GM19372 (cell line): ENCODE results near the gene NBEA.
"Not testable (repeated sequence)": the region's sequence is repeated elsewhere in the genome, so short reads cannot be mapped to it uniquely, and the experiment has no call there.

ENCODE experiments used
- ATAC-seq: cut with Tn5 transposase; IDR thresholded peaks from one replicate; pipeline ENCODE4 v1.9.1; 2021; ENCODE audit warnings: mild to moderate bottlenecking, low read depth, moderate library complexity; ENCODE audit not compliant: unreplicated experiment

Gene NBEA

DNA sequence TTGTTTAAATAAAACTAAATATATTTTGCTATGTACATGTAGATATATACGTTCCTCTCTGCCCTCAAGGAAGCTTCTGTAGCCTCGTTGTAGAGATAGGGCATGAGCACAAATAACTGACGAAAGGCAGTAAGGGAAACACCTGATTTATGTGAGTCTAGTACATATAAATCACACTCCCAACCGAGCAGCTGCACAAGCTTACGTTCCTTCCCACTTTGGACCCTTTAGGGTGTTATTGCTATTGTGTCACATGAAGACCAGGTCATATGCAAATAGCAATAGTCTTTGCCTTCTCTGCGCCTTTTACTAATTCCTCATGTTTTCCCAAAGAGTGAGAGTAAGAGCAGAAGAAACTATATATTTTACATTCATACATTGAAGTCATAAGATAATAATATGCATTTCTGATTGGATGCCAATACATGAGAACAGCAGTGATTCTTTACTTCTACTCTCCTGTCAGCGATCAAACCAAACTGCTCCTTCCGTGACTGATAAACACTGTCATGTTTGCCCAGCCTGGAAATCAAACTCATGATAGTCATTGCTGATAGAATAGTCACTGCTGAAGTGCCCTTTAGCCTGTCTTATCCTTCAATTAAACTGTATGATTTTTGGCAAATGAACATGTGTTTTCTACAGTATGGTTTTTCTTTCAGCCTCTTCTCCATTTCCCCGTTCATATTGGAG, 661.7 kb downstream of the NBEA start:
- ATAC-seq = no peak

DNA sequence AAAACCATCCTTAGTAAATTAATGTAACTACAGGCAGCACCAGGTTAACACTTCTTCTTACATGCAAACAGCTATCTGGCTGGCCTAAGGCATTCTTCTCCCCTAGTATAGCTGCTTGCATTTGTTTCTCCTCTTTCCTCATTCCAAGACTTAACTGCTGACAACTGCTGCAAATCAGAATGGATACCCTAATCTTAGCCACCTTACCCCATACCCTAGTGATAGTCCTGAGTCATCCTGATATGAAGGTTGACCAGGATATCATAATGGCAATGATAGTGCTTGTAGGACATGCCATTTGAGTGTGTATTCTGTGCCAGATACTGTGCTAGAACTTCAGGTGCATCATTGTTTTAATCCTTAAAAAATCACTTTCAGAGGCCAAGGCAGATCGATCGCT, 672.6 kb downstream of the NBEA start:
- no peak for ATAC-seq

DNA sequence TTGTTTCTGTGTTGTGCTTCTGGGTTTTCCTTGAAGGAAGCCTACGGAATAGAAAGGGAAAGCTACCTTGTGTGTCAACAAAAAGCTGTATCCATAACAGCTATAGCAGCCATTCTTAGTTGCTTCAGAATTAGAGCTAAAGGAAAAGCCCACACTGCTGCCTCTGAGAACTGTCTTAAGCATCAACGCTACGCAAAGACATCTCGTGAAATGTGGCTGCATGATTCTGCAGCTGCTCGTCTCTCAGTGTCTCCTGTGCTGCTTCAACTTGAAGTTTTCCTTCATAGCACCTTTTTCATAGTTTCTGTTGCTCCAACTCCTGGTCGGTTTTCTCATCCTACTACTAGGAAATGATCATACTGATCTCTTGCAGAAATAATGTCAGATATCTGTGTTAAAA, 675.4 kb downstream of the NBEA start:
- ATAC-seq = no peak

DNA sequence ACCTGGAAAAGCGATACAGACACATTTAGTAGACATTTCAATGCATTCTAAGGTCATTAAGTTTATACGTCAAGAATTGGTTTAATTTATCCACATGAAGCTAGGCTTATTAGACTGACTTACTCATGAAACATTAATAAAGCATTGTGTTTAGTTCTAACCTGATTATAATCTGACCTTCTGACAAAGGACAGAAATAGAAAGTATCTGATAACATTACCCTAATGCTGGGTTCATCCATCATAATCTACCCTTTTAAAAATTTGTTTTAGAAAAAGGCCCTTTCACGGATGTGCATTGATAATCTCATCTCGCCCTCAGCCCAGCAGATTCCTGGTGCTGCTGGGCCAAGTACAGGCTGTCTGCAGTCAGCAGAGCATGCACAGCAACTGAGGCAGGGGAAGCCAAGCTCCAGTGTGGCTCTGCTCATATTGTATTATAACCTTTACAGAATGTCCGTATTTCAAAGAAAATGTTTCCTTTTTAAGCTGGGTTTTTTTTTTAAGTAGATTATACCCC, 676.6 kb downstream of the NBEA start:
- ATAC-seq = no peak

DNA sequence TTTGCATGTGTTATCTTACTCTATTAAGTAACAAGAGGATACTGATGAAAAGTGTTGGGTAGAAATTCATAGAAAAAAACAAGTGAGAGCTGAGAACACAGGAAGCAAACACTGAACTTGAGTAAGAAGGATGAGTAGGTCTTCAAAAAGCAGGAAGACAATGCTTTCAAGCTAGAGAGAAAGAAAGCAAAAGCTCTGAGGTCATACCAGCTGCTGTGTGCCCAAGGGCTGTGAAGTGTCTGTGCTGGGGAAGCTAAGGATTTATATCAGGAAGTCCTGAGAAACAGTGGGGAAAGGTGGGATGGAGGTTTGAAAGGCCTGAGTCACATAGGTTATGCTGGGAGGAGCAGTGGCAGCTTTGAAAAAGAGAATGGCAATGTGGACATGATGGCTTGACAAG, 679.9 kb downstream of the NBEA start:
- ATAC-seq = no peak

DNA sequence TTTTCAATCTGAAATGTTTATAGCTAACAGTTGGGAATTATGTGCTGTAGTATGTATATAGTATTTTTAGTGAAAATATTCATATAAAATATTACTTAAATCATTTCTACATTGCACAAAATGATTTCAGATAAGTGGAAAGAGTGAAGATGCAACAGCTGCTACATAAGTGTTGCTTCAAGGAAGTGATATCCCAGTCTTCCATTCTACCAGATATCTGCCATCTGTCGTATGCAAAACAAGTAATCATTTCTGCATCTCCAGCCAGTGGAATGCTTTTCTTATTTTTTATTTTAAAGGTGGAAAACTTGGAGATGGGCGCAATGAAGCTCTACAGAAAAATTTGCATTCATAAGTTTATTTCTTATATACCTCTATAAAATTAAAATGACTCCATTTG, 687.0 kb downstream of the NBEA start:
- ATAC-seq = no peak

DNA sequence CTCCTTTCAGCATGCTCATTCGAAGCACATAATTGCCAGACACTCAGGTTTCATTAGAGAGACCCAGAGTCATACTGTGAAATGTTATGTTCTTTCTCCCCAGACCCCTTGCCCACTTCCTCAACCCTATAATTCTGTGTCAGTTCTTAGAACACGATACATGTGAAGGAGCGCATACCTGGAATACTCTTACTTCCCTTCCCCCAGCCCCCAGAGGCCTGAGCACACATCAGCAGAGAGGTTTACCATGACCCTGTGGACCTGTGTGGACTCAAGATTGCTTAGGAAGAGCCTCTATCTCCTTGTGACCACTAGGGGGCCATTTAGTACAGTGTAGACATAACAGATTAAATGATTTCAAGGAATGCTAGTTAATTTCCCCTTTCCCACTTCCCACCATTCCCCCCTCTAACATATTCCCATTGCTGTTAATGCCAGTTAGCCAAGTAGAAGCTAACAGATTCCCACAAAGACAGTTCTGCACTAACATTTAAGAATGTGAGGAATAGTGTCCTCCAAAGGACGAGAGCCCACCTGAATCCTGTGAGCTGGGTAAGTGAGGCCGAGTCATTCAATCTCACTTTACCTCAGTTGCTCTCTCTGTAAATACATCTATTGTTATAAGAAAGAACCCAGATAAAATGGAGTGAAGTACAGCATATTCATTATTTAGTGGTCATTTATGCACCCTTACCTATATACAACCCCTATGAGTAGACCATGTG, 688.6 kb downstream of the NBEA start:
- ATAC-seq = peak; percentile 88

DNA sequence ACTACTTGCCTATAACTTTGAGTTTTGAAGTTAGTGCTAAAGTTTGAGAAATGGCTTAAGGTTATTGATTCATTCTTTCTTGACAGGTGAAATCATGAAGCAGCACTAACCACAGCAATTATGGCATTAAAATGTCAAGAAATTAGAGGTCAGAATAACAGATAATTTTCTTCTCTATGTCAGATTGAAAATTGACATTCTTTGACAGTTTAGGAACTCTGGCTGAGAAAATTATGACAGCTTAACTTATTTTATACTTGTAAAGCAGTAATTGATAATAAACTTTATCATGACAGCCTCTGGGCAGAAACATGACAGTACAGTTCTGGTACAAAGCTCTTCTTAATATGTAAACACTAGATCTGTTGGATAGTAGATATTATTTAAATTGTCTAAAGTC, 689.6 kb downstream of the NBEA start:
- no peak for ATAC-seq

DNA sequence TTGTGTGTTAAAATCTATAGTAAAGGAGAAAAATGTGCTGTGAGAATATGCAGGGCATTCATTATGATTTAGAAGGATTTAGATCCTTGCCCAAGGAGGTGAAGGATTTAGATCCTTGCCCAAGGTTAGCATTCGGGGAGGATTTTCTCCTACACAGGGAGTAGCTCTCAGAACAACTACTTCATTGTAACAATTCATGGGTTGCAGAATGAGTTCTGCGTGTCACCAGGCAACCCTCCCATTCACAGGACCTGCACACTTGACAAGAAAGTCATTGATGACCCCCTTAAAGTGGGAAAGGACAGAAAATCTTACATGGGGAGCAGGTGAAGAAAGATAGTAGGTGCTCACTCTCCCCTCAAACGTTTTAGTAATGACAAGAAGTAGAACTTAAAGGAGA, 701.6 kb downstream of the NBEA start:
- no peak for ATAC-seq

DNA sequence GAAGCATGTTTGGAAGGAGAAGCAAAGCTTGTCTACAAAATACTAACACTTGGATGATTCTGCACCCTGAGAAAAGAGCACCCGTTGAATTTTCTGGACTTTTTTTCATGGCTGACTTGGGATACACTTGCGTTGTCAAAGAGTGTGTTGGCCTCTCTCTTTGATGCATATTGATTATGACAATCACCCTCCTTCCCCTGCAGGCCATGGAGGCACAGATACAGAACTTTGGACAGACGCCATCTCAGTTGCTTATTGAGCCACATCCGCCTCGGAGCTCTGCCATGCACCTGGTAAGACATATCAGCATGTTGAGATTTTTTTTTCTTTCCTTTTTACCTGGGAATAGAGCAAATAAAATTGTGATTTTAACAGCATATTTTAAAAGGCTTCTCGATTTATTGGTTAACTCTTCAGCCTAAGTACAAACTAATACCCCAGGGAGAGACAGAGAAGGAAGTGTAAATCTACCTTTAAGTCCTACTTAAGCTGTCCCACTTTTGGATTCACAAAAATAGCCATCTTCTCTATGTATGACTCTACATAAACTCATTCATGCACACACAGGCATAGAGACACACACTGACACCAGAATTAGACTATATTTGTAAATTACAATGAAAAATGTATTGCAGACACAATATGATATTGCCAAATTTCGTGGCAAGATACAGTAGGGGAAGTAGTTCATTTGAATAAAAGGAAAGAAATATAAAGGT, 704.1 kb downstream of the NBEA start:
- no peak for ATAC-seq

DNA sequence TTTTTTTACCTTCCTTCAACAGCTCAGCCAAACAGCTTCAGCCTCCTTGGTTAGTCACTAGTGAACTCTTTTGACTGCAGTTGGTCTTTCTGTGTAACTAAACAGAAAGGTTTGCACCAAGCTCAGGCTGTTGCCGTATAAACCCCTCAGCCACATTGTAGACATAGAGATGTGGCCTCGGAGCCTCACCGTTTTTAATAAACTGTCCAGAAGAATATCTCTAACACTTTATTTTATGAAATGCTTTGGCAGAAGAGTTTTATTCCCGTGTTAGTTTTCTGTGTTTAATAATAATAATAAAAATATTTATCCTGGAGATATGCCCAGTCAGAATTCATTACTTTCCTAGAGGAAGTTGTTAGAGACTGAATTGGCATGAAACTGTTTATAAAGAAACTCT, 706.1 kb downstream of the NBEA start:
- no peak for ATAC-seq

DNA sequence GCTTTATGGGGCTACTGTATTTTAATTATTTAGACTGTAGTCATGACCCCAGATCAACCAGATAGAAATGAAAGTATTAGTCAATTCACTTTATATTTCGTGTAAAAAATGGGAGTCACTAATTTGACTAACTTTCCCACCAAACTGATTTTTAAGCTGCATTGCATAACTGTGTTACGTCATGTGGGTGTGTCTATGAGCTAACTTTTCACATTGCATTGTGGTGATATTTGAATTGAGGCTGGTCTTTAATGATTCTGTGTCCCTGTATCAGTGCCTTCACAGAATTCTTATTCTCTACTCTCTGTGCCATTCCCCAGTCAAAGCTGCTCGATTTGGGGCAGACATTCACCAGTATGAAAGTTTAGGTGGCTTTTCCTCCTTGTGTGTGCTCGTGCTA, 707.1 kb downstream of the NBEA start:
- no peak for ATAC-seq

DNA sequence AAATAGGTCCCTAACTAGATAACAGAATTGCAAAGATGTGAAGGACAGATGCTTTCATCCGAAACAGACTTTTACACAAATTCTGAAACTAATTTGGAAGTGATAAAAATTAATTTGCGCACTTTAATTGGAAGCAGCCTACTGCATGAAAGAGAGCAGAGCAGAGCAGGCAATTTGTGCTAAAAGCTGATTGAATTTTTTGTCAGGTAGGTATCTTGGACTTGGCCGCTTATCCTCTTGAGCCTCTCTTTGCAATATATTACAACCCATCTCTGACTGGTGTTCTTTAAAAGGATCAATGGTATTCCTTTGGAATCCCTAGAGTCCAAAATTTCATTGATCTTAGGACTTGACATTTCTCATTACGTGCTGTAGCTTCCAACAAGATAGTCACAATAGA, 717.7 kb downstream of the NBEA start:
- ATAC-seq = no peak

DNA sequence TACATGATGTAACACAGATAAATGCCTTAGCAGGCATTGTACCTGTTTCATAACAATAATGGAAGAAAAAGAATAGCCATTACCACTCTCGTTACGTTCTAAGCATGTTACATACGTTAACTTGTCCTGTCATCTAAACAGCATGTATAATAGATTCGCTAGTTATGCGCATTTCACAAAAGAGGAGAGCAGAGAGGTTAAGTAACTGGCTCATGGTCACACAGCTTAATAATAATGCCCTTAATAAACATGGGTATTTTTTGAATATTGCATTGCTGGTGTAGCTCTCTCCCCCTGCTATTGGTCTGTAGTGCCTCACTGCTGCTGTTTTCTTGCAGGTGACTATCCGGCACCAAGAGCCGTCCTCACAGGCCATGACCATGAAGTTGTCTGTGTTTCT, 722.7 kb downstream of the NBEA start:
- no peak for ATAC-seq

DNA sequence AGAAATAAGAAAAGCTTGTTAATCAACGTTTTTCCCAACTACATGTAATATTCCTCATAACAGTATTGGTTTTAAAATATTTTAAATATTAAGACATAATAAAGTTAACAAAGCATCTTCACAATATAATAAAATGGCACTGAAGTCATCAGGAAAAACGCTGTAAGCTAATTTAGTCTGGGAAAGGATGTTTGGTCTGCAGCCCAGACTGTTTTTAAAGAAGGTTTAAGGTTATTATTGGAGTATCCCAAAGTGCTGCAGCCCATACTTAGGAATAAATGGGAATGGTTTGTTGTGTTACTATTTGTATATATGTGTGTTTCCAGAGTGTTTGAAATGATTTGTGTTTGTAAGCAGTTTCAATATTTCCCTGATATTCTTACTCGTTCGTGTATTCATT, 727.3 kb downstream of the NBEA start:
- no peak for ATAC-seq

DNA sequence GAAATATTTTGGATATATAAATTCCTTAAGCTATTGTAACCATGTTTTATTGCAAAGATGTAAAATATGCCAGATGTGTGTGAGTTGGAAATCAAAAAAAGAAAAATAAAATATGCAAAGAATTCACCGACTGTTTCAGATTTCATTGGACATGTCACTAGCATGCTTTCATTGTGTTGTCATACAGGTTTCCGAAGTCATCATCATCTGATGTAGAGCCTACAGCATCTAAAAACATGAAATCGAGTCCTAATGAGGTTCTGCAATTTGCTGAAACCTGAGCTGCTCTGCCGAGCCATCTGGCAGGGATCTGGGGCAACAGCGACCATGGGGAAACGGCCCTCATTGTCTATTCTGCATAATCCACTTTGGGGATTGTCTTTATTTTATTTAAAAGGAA, 730.5 kb downstream of the NBEA start:
- ATAC-seq = no peak

DNA sequence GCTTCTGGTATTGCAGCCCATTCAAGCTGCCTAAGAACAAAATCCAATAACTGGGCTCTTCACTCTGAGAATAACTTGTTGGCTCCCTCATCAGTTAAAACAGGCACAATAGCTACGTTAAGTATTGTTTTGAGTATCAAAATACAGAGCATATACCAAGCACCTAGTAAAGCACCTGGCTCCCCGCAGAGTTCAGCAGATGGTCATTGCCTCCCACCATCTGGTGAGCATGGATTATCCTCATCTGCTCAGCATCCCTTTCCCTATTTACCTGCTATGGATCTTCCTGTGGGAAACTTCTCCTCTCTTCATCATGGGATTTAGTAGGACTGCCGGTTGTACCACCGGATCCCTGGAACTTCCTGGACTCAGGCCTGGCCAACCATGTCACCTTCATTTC, 733.6 kb downstream of the NBEA start:
- no peak for ATAC-seq

DNA sequence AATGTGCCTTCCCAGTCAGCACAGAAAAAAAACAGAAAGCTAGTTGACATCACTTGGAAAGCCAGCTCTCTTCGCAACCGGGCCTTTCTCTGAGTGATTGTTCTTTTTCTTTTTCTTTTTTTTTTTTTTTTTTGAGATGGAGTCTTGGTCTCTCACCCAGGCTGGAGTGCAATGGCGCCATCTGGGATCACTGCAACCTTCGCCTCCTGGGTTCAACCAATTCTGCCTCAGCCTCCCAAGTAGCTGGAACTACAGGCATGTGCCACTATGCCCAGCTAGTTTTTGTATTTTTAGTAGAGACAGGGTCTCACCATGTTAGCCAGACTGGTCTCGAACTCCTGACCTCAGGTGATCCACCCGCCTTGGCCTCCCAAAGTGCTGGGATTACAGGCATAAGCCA, 735.8 kb downstream of the NBEA start:
- ATAC-seq = not testable (repeated sequence)

DNA sequence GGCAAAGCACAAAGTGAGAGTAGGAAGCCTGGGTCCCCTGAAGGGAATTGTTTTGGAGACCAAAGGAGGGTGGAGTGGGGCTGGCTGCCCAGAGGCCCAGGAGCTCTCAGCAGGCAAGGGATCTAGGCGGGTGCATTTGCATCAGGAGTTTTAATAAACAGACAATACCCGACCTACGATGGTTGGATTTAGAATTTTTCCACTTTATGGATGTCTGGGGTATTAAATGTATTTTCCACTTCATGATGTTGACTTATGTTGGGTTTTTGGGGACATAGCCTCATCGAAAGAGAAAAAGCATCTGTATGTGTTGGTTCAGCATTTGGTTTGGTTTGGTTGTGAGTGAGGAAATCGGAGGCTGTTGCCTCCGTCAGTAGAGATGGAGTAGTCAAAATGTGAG, 739.6 kb downstream of the NBEA start:
- ATAC-seq = no peak

DNA sequence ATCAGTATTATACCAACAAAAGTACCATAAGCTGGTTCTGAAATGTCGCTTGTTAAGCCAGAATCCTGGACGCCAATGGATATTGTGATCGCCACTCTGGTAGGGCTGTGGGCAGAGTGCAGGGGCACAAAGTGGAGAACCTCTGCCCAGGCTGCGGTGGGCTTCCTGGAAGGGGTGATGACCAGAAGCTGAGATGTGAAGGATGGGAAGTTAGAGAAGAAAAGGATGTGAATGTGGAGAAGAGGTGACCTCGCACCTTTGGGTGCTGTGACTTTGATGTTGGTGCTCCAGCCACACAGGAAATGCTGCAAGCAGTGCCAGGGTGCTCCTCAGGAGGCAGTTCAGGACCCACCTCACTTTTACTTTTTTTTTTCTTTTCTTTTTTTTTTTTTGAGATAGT, 742.4 kb downstream of the NBEA start:
- no peak for ATAC-seq

DNA sequence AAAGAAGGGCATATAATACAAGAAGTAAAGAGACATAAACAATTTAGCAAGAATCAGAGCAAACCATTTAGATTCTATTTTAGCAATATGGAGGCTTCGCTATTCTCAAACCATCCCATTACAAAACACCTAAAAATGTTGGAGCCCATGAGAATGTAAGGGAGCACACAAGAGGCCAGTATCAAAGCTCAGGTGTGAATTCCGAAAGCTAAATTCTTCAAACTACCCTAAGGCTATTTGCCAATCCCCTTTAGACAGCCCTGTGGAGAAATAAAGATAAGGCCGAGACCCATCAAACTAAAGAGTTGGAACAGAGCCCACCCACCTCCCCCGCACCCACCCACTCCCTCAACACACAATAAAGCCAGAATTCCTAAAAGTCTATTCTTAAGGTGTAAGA, 745.3 kb downstream of the NBEA start:
- ATAC-seq = no peak
